Measurements from ENCODE around the gene EPB41L5.
"Not testable (repeated sequence)": the region's sequence is repeated elsewhere in the genome, so short reads cannot be mapped to it uniquely, and the experiment has no call there.

The EPB41L5 gene

GRCh38 chr2:120141300-120142069, 128.6 kb downstream of the EPB41L5 start:
- no peak overlapping the region for H3K4me3 ChIP-seq (ENCODE audit: low read length)
- H3K36me3 ChIP-seq (ENCODE audit: insufficient read depth, low read length): peaks cover 13% of the 10 kb centered on the region
- no peaks in the 10 kb centered on the region for H3K27me3 ChIP-seq (ENCODE audit: insufficient read depth, low read length)
- no peak overlapping the region for H2AFZ ChIP-seq (ENCODE audit: low read depth, low read length)
- no peaks in the 10 kb centered on the region for H3K4me1 ChIP-seq (ENCODE audit: insufficient read depth, low read length)
- peaks cover 1% of the 10 kb centered on the region for H3K9me3 ChIP-seq (ENCODE audit: low read length)

GRCh38 chr2:120142528-120143219, 129.8 kb downstream of the EPB41L5 start:
- H3K36me3 ChIP-seq (ENCODE audit: insufficient read depth, low read length): peaks cover 16% of the 10 kb centered on the region
- no peak overlapping the region for H3K4me3 ChIP-seq (ENCODE audit: low read length)
- no peaks in the 10 kb centered on the region for H3K4me1 ChIP-seq (ENCODE audit: insufficient read depth, low read length)
- no peaks in the 10 kb centered on the region for H3K27me3 ChIP-seq (ENCODE audit: insufficient read depth, low read length)
- no peaks in the 10 kb centered on the region for H3K9me3 ChIP-seq (ENCODE audit: low read length)
- no peak overlapping the region for H2AFZ ChIP-seq (ENCODE audit: low read depth, low read length)

- Histone ChIP-seq H3K9me3 (ENCODE audit: low read length) (peaks cover 16% of the 10 kb centered on the region), H2AFZ (ENCODE audit: low read depth, low read length) (no peak overlapping the region)
Measured at GRCh38 chr2:120148229-120148628, 135.4 kb downstream of the EPB41L5 start.

GRCh38 chr2:120148669-120149068, 135.8 kb downstream of the EPB41L5 start:
- Histone ChIP-seq H3K9me3 (ENCODE audit: low read length) (peaks cover 16% of the 10 kb centered on the region), H3K27me3 (ENCODE audit: insufficient read depth, low read length) (no peaks in the 10 kb centered on the region), H3K4me3 (ENCODE audit: low read length) (no peak overlapping the region), H2AFZ (ENCODE audit: low read depth, low read length) (no peak overlapping the region), H3K36me3 (ENCODE audit: insufficient read depth, low read length) (peaks cover 20% of the 10 kb centered on the region), H3K4me1 (ENCODE audit: insufficient read depth, low read length) (no peaks in the 10 kb centered on the region)

More at GRCh38 chr2:120148229-120148628, 135.4 kb downstream of the EPB41L5 start:
- H3K36me3 ChIP-seq (ENCODE audit: insufficient read depth, low read length): peaks cover 23% of the 10 kb centered on the region
- no peak overlapping the region for H3K4me3 ChIP-seq (ENCODE audit: low read length)
- no peaks in the 10 kb centered on the region for H3K4me1 ChIP-seq (ENCODE audit: insufficient read depth, low read length)
- H3K27me3 ChIP-seq (ENCODE audit: insufficient read depth, low read length): no peaks in the 10 kb centered on the region

- no peak overlapping the region for H2AFZ ChIP-seq (ENCODE audit: low read depth, low read length)
- H3K27me3 ChIP-seq (ENCODE audit: insufficient read depth, low read length): no peaks in the 10 kb centered on the region
- no peaks in the 10 kb centered on the region for H3K4me1 ChIP-seq (ENCODE audit: insufficient read depth, low read length)
- peaks cover 20% of the 10 kb centered on the region for H3K36me3 ChIP-seq (ENCODE audit: insufficient read depth, low read length)
- H3K9me3 ChIP-seq (ENCODE audit: low read length): peaks cover 17% of the 10 kb centered on the region
- H3K4me3 ChIP-seq (ENCODE audit: low read length): no peak overlapping the region
Measured at GRCh38 chr2:120149406-120149805, 136.5 kb downstream of the EPB41L5 start.

GRCh38 chr2:120150040-120150482, 137.2 kb downstream of the EPB41L5 start:
- Histone ChIP-seq H3K4me3 (ENCODE audit: low read length) (no peak overlapping the region), H3K36me3 (ENCODE audit: insufficient read depth, low read length) (peaks cover 20% of the 10 kb centered on the region), H3K4me1 (ENCODE audit: insufficient read depth, low read length) (no peaks in the 10 kb centered on the region), H3K27me3 (ENCODE audit: insufficient read depth, low read length) (no peaks in the 10 kb centered on the region), H2AFZ (ENCODE audit: low read depth, low read length) (no peak overlapping the region), H3K9me3 (ENCODE audit: low read length) (peaks cover 19% of the 10 kb centered on the region)

GRCh38 chr2:120155308-120155707, 142.4 kb downstream of the EPB41L5 start:
- peaks cover 10% of the 10 kb centered on the region for H3K36me3 ChIP-seq (ENCODE audit: insufficient read depth, low read length)
- no peak overlapping the region for H3K4me3 ChIP-seq (ENCODE audit: low read length)
- no peaks in the 10 kb centered on the region for H3K27me3 ChIP-seq (ENCODE audit: insufficient read depth, low read length)
- H2AFZ ChIP-seq (ENCODE audit: low read depth, low read length): no peak overlapping the region
- H3K9me3 ChIP-seq (ENCODE audit: low read length): peaks cover 22% of the 10 kb centered on the region
- no peaks in the 10 kb centered on the region for H3K4me1 ChIP-seq (ENCODE audit: insufficient read depth, low read length)

- H3K9me3 ChIP-seq (ENCODE audit: low read length): peaks cover 15% of the 10 kb centered on the region
- H3K27me3 ChIP-seq (ENCODE audit: insufficient read depth, low read length); H3K4me3 ChIP-seq (ENCODE audit: low read length); H3K4me1 ChIP-seq (ENCODE audit: insufficient read depth, low read length); H3K36me3 ChIP-seq (ENCODE audit: insufficient read depth, low read length); H2AFZ ChIP-seq (ENCODE audit: low read depth, low read length): not testable (repeated sequence)
Measured at GRCh38 chr2:120158658-120159057, 145.8 kb downstream of the EPB41L5 start.

GRCh38 chr2:120161190-120161589, 148.3 kb downstream of the EPB41L5 start:
- H3K9me3 ChIP-seq (ENCODE audit: low read length): peaks cover 3% of the 10 kb centered on the region

GRCh38 chr2:120162716-120163115, 149.8 kb downstream of the EPB41L5 start:
- no peak overlapping the region for H2AFZ ChIP-seq (ENCODE audit: low read depth, low read length)
- no peaks in the 10 kb centered on the region for H3K4me1 ChIP-seq (ENCODE audit: insufficient read depth, low read length)
- peaks cover 1% of the 10 kb centered on the region for H3K9me3 ChIP-seq (ENCODE audit: low read length)
- peaks cover 14% of the 10 kb centered on the region for H3K36me3 ChIP-seq (ENCODE audit: insufficient read depth, low read length)
- H3K27me3 ChIP-seq (ENCODE audit: insufficient read depth, low read length): no peaks in the 10 kb centered on the region
- no peak overlapping the region for H3K4me3 ChIP-seq (ENCODE audit: low read length)

More at GRCh38 chr2:120161190-120161589, 148.3 kb downstream of the EPB41L5 start:
- no peak overlapping the region for H3K4me3 ChIP-seq (ENCODE audit: low read length)
- no peaks in the 10 kb centered on the region for H3K27me3 ChIP-seq (ENCODE audit: insufficient read depth, low read length)
- no peak overlapping the region for H2AFZ ChIP-seq (ENCODE audit: low read depth, low read length)
- H3K36me3 ChIP-seq (ENCODE audit: insufficient read depth, low read length): peaks cover 9% of the 10 kb centered on the region
- no peaks in the 10 kb centered on the region for H3K4me1 ChIP-seq (ENCODE audit: insufficient read depth, low read length)

- Histone ChIP-seq H3K36me3 (ENCODE audit: insufficient read depth, low read length) (peaks cover 28% of the 10 kb centered on the region), H3K9me3 (ENCODE audit: low read length) (peaks cover 6% of the 10 kb centered on the region), H3K27me3 (ENCODE audit: insufficient read depth, low read length) (no peaks in the 10 kb centered on the region), H3K4me1 (ENCODE audit: insufficient read depth, low read length) (no peaks in the 10 kb centered on the region), H3K4me3 (ENCODE audit: low read length) (no peak overlapping the region), H2AFZ (ENCODE audit: low read depth, low read length) (no peak overlapping the region)
Measured at GRCh38 chr2:120167272-120167671, 154.4 kb downstream of the EPB41L5 start.

- H3K36me3 ChIP-seq (ENCODE audit: insufficient read depth, low read length): peaks cover 28% of the 10 kb centered on the region
Measured at GRCh38 chr2:120169020-120169419, 156.1 kb downstream of the EPB41L5 start.

GRCh38 chr2:120174963-120175581, 162.2 kb downstream of the EPB41L5 start:
- H3K4me1 ChIP-seq (ENCODE audit: insufficient read depth, low read length): no peaks in the 10 kb centered on the region
- H3K27me3 ChIP-seq (ENCODE audit: insufficient read depth, low read length): no peaks in the 10 kb centered on the region
- no peak overlapping the region for H2AFZ ChIP-seq (ENCODE audit: low read depth, low read length)
- no peak overlapping the region for H3K4me3 ChIP-seq (ENCODE audit: low read length)
- H3K36me3 ChIP-seq (ENCODE audit: insufficient read depth, low read length): peaks cover 11% of the 10 kb centered on the region
- no peaks in the 10 kb centered on the region for H3K9me3 ChIP-seq (ENCODE audit: low read length)

More at GRCh38 chr2:120169020-120169419, 156.1 kb downstream of the EPB41L5 start:
- H3K9me3 ChIP-seq (ENCODE audit: low read length): peaks cover 6% of the 10 kb centered on the region
- no peak overlapping the region for H3K4me3 ChIP-seq (ENCODE audit: low read length)
- H3K4me1 ChIP-seq (ENCODE audit: insufficient read depth, low read length): no peaks in the 10 kb centered on the region
- H3K27me3 ChIP-seq (ENCODE audit: insufficient read depth, low read length): no peaks in the 10 kb centered on the region
- H2AFZ ChIP-seq (ENCODE audit: low read depth, low read length): no peak overlapping the region
